H1 (cell line): Measurements from ENCODE around the gene CLDN6. TPM values are rescaled to one million over a fixed set of nuclear protein-coding genes. Genes with fewer than 3 reads are reported as not detected.

Experiments used
- CTCF ChIA-PET: fragments of 300-600 bp; sonication (Branson Sonifier 250); formaldehyde crosslinking; loops from one replicate; lab custom pipeline; 2021; ENCODE audit not compliant: partially characterized antibody; lab: Charles Lee
- POLR2A ChIA-PET: fragments of 300-600 bp; sonication (Branson Sonifier 250); formaldehyde crosslinking; loops from one replicate; lab custom pipeline; 2021; ENCODE audit warnings: inconsistent platforms; ENCODE audit not compliant: partially characterized antibody; lab: Charles Lee
- DNase-seq, 2 experiments: peaks; one replicate each; pipeline versions ENCODE4 v3.0.0 to v3.0.0-alpha.2; 2010 to 2022; ENCODE audit warnings: low spot score in 2 of 2, low read depth in 1 of 2, mixed read lengths in 1 of 2
- FAIRE-seq: peaks from 2 replicates; lab custom pipeline; 2011; peaks lifted over from hg19 to GRCh38; lab: Jason Lieb, UNC
- H2AFZ ChIP-seq: 2 replicates; pipeline ENCODE4 v1.8.1; 2012; ENCODE audit warnings: low read length, inconsistent platforms
- H2AK5ac ChIP-seq: 2 replicates; pipeline ENCODE4 v1.6.1; 2013; ENCODE audit warnings: low read depth, low read length
- H2BK120ac ChIP-seq: replicated peaks from 2 replicates; pipeline ENCODE3; 2013; ENCODE audit warnings: low read depth, low read length, inconsistent platforms
- H2BK12ac ChIP-seq: 2 replicates; pipeline ENCODE4 v1.6.1; 2013; ENCODE audit warnings: low read depth, low read length
- H2BK15ac ChIP-seq: 2 replicates; pipeline ENCODE4 v1.6.1; 2013; ENCODE audit warnings: low read length
- H2BK20ac ChIP-seq: 2 replicates; pipeline ENCODE4 v1.6.1; 2013; ENCODE audit warnings: low read length
- H2BK5ac ChIP-seq: 2 replicates; pipeline ENCODE4 v1.6.1; 2013; ENCODE audit warnings: low read depth, low read length
- H3K14ac ChIP-seq: 2 replicates; pipeline ENCODE4 v1.6.1; 2013; ENCODE audit warnings: inconsistent platforms; ENCODE audit not compliant: insufficient read length
- H3K18ac ChIP-seq: 2 replicates; pipeline ENCODE4 v1.6.1; 2013; ENCODE audit warnings: low read length; ENCODE audit errors: extremely low read depth
- H3K23ac ChIP-seq: 2 replicates; pipeline ENCODE4 v1.6.1; 2013; ENCODE audit warnings: inconsistent platforms; ENCODE audit not compliant: insufficient read length
- H3K23me2 ChIP-seq: 2 replicates; pipeline ENCODE4 v1.6.1; 2013; ENCODE audit warnings: low read depth, low read length
- H3K27ac ChIP-seq: 2 replicates; pipeline ENCODE4 v1.6.1; 2011; ENCODE audit warnings: low read depth, low read length, inconsistent platforms
- H3K27me3 ChIP-seq, 4 experiments: replicated peaks in 1 of 4; 1 replicate in 1 of 4; 2 replicates in 3 of 4; pipeline versions ENCODE4 v1.6.1 to v1.8.1; 2011 to 2013; ENCODE audit warnings: low read length in 3 of 4, mild to moderate bottlenecking in 3 of 4, inconsistent platforms in 2 of 4, mixed read lengths in 2 of 4, moderate library complexity in 1 of 4; ENCODE audit not compliant: control insufficient read depth in 3 of 4, insufficient read depth in 3 of 4; ENCODE audit errors: extremely low read depth in 1 of 4
- H3K36me3 ChIP-seq, 4 experiments: 2 replicates each; pipeline versions ENCODE4 v1.6.1 to v1.8.1; 2011 to 2013; ENCODE audit warnings: mild to moderate bottlenecking in 4 of 4, low read length in 3 of 4, moderate library complexity in 2 of 4, control low read depth in 1 of 4, inconsistent platforms in 1 of 4; ENCODE audit not compliant: insufficient read depth in 4 of 4, control insufficient read depth in 2 of 4
- H3K4ac ChIP-seq: replicated peaks from 2 replicates; pipeline ENCODE3; 2013; ENCODE audit warnings: low read length, low read depth, mixed read lengths, inconsistent platforms; ENCODE audit not compliant: insufficient read length
- H3K4me1 ChIP-seq, 4 experiments: replicated peaks in 1 of 4; 1 replicate in 1 of 4; 2 replicates in 3 of 4; pipeline versions ENCODE4 v1.6.1 to v1.8.1; 2011 to 2013; ENCODE audit warnings: low read length in 3 of 4, inconsistent platforms in 2 of 4, mixed read lengths in 1 of 4; ENCODE audit not compliant: insufficient read depth in 4 of 4, control insufficient read depth in 3 of 4
- H3K4me2 ChIP-seq, 2 experiments: 2 replicates each; pipeline versions ENCODE4 v1.6.1 to v1.8.1; 2011 to 2013; ENCODE audit warnings: low read depth in 2 of 2, low read length in 2 of 2, control low read depth in 1 of 2, inconsistent platforms in 1 of 2, mild to moderate bottlenecking in 1 of 2; ENCODE audit not compliant: insufficient read depth in 1 of 2
- H3K4me3 ChIP-seq, 4 experiments: fragments of 200-600, 300-600 bp in 1 of 4; sonication (generic), shearing (Covaris generic), sonication (Bioruptor Twin) in 1 of 4; 2 replicates each; pipeline versions ENCODE4 v1.5.1 to v1.8.1; 2011 to 2016; ENCODE audit warnings: low read length in 4 of 4, low read depth in 3 of 4, control low read depth in 2 of 4, inconsistent platforms in 2 of 4, mild to moderate bottlenecking in 2 of 4, mixed read lengths in 1 of 4, moderate library complexity in 1 of 4; ENCODE audit not compliant: insufficient read depth in 2 of 4; ENCODE audit errors: extremely low read depth in 1 of 4
- H3K56ac ChIP-seq: replicated peaks from 2 replicates; pipeline ENCODE3; 2013; ENCODE audit warnings: low read depth, mild to moderate bottlenecking, mixed read lengths, low read length, inconsistent platforms; ENCODE audit not compliant: insufficient read length
- H3K79me1 ChIP-seq: 2 replicates; pipeline ENCODE4 v1.6.1; 2013; ENCODE audit warnings: low read depth, low read length, control low read depth
- H3K79me2 ChIP-seq, 2 experiments: 2 replicates each; pipeline versions ENCODE4 v1.6.1 to v1.8.1; 2012 to 2013; ENCODE audit warnings: low read length in 2 of 2, mild to moderate bottlenecking in 2 of 2, inconsistent platforms in 1 of 2; ENCODE audit not compliant: insufficient read depth in 2 of 2, control insufficient read depth in 1 of 2
- H3K9ac ChIP-seq, 4 experiments: replicated peaks in 1 of 4; 1 replicate in 1 of 4; 2 replicates in 3 of 4; pipeline versions ENCODE4 v1.6.1 to v1.8.1; 2011 to 2013; ENCODE audit warnings: low read depth in 3 of 4, low read length in 3 of 4, control low read depth in 2 of 4, mild to moderate bottlenecking in 2 of 4, moderate library complexity in 2 of 4, inconsistent platforms in 1 of 4; ENCODE audit errors: extremely low read depth in 1 of 4
- H3K9me3 ChIP-seq, 2 experiments: 2 replicates each; pipeline versions ENCODE4 v1.6.1 to v1.8.1; 2012 to 2013; ENCODE audit warnings: mild to moderate bottlenecking in 2 of 2, moderate library complexity in 2 of 2, control low read depth in 1 of 2, inconsistent platforms in 1 of 2, low read depth in 1 of 2, low read length in 1 of 2, mixed read lengths in 1 of 2; ENCODE audit not compliant: insufficient read depth in 2 of 2
- H4K20me1 ChIP-seq, 2 experiments: replicated peaks in 1 of 2; 2 replicates each; pipeline versions ENCODE3 to v1.8.1; 2011 to 2013; ENCODE audit warnings: inconsistent platforms in 2 of 2, low read length in 2 of 2, mild to moderate bottlenecking in 1 of 2; ENCODE audit not compliant: insufficient read depth in 2 of 2, control insufficient read depth in 1 of 2
- H4K5ac ChIP-seq: 2 replicates; pipeline ENCODE4 v1.6.1; 2013; ENCODE audit warnings: low read length, low read depth, mixed read lengths, inconsistent platforms; ENCODE audit not compliant: insufficient read length
- H4K8ac ChIP-seq: 2 replicates; pipeline ENCODE4 v1.8.0; 2013; ENCODE audit warnings: mild to moderate bottlenecking, moderate library complexity, low read length, inconsistent platforms; ENCODE audit not compliant: insufficient read depth; ENCODE audit errors: extremely low read depth
- H4K91ac ChIP-seq: replicated peaks from 2 replicates; pipeline ENCODE3; 2013; ENCODE audit warnings: low read length, mixed read lengths, inconsistent platforms; ENCODE audit not compliant: insufficient read length
- BRCA1 ChIP-seq: IDR thresholded peaks from 2 replicates; pipeline ENCODE4 v1.6.1; 2012; ENCODE audit warnings: low read depth, low read length, improper control_type of control experiment
- CTBP2 ChIP-seq: IDR thresholded peaks from 2 replicates; pipeline ENCODE4 v1.7.0; 2011; ENCODE audit warnings: borderline replicate concordance, mild to moderate bottlenecking, moderate library complexity, mixed read lengths, low read length; ENCODE audit not compliant: insufficient read depth, insufficient read length
- FOSL1 ChIP-seq: IDR thresholded peaks from 2 replicates; pipeline ENCODE4 v1.6.1; 2011; ENCODE audit warnings: mild to moderate bottlenecking, low read depth, low read length, moderate library complexity; ENCODE audit not compliant: insufficient read depth
- MAFK ChIP-seq: IDR thresholded peaks from 2 replicates; pipeline ENCODE4 v1.6.1; 2012; ENCODE audit warnings: low read depth, mild to moderate bottlenecking, improper control_type of control experiment, low read length
- POLR2A ChIP-seq, 2 experiments: IDR thresholded peaks; 1 replicate in 1 of 2; 2 replicates in 1 of 2; pipeline ENCODE4 v1.6.1; 2011; ENCODE audit warnings: low read depth in 2 of 2, low read length in 2 of 2, mild to moderate bottlenecking in 2 of 2; ENCODE audit errors: control extremely low read depth in 1 of 2
- POLR2AphosphoS5 ChIP-seq: IDR thresholded peaks from 2 replicates; pipeline ENCODE4 v1.6.1; 2011; ENCODE audit warnings: low read depth, low read length
- POU5F1 ChIP-seq: IDR thresholded peaks from 2 replicates; pipeline ENCODE4 v1.6.1; 2011; ENCODE audit warnings: low read depth, mild to moderate bottlenecking, low read length, moderate library complexity
- RNF2 ChIP-seq: fragments of 200-900, 300-1000 bp; sonication (generic); IDR thresholded peaks from 2 replicates; pipeline ENCODE4 v1.7.1; 2016; ENCODE audit warnings: borderline replicate concordance, low read depth, mild to moderate bottlenecking, antibody characterized with exemption, low read length; ENCODE audit not compliant: poor library complexity, severe bottlenecking; ENCODE audit errors: missing control alignments
- SIX5 ChIP-seq: IDR thresholded peaks from 2 replicates; pipeline ENCODE4 v1.6.1; 2011; ENCODE audit warnings: mild to moderate bottlenecking, low read depth, low read length
- SP1 ChIP-seq: IDR thresholded peaks from 2 replicates; pipeline ENCODE4 v1.6.1; 2011; ENCODE audit warnings: low read depth, low read length
- YY1 ChIP-seq: IDR thresholded peaks from 2 replicates; pipeline ENCODE4 v1.6.1; 2011; ENCODE audit warnings: low read depth, mild to moderate bottlenecking, low read length
- WGBS, 2 experiments: shearing (Covaris generic) in 1 of 2; methylation state at CpG; one replicate each; pipeline versions ENCODE4 v1.1.6 to v1.1.7; 2013 to 2015; ENCODE audit warnings: low lambda C conversion rate in 2 of 2, mixed read lengths in 2 of 2, inconsistent platforms in 1 of 2, low coverage in 1 of 2, missing lambda C conversion rate in 1 of 2; ENCODE audit not compliant: insufficient replicate concordance in 2 of 2, insufficient coverage in 1 of 2, insufficient read length in 1 of 2; ENCODE audit errors: extremely low coverage in 1 of 2, missing lambda C conversion rate in 1 of 2; 5-methylcytosine and 5-hydroxymethylcytosine counted together
- polyA plus RNA-seq, 7 experiments: library from polyadenylated mRNA; depleted of rRNA in 3 of 7; stranded (reverse) in 5 of 7; unstranded in 2 of 7; fragments of >200 nt in 5 of 7; fragments of 200-250 nt in 2 of 7; gene quantifications; 1 replicate in 5 of 7; 2 replicates in 1 of 7; 4 replicates in 1 of 7; pipeline versions ENCODE4 v1.2.1 to v1.2.3, GENCODE V29; 2011 to 2013; ENCODE audit warnings: missing spikeins in 2 of 7, mixed read lengths in 2 of 7
- total RNA-seq: library from RNA; stranded (reverse); fragmentation: NEBNext Ultra II Directional; extraction: Animal tissue kit (Norgen Biotek cat#: 25700); gene quantifications from 2 replicates; pipeline ENCODE4 v1.2.1, GENCODE V29; 2021
- TF ChIP-seq, protein P1 (sequence below): IDR thresholded peaks from 2 replicates; pipeline ENCODE4 v1.6.1; 2012; ENCODE audit warnings: low read length, inconsistent platforms

The CLDN6 gene
- total and polyA plus RNA-seq, 2 of the 8 experiments (the other 6 are each of a cell fraction or from before 2014, with no cell fraction given): 747 to 1,115 TPM

DNA sequence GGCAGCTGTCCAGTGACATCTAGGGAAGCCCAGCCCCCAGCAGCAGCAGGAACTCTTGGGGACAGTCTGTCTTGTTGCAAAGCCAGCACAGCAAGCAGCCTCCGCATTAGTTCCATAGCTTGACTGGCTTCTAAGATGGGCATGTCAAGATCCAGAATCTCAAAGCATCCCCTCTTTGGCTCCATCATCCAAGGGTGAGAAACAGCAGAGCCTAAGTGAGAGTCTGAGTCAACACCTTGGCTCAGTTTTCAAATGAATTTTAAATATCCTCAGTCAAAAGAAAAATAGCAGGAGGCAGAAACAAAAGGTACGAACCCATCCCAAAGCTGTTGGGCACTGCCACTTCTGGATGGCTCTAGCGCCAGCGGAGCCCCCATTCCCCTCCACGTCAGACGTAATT lies 3.0 kb downstream of the CLDN6 start:
- peaks cover 6 to 20% (median 12%) of the 10 kb centered on the region in 4 experiments; a peak in 7 of 8 replicates for H3K36me3 ChIP-seq
- H3K79me1 ChIP-seq: peaks cover 11% of the 10 kb centered on the region; the same call in 1 of the 2 replicates
- no peak overlapping the region for H3K18ac ChIP-seq
- H2BK12ac ChIP-seq: no peak overlapping the region
- no peak overlapping the region for H2AFZ ChIP-seq
- no peaks in the 10 kb centered on the region for H3K9me3 ChIP-seq
- no peak overlapping the region for H3K27ac ChIP-seq
- H3K4me3 ChIP-seq: 0 out of 8 replicates have a peak overlapping the region, but pooled peaks of 1 of the 4 experiments have one; percentile 5
- H3K4me2 ChIP-seq: peak overlapping the region in 1 of 2 experiments; percentile 80; a peak in 1 of 4 replicates
- no peak overlapping the region for H3K4ac ChIP-seq
- H3K4me1 ChIP-seq: peaks cover 12 to 47% (median 41%) of the 10 kb centered on the region in 4 experiments
- H4K5ac ChIP-seq: no peak overlapping the region
- no peak overlapping the region for H3K9ac ChIP-seq
- H3K56ac ChIP-seq: no peak overlapping the region
- peaks cover 16 to 32% of the 10 kb centered on the region in 2 experiments for H4K20me1 ChIP-seq
- H2BK120ac ChIP-seq: no peak overlapping the region
- no peak overlapping the region for H2AK5ac ChIP-seq
- no peak overlapping the region for H3K23ac ChIP-seq
- no peak overlapping the region for H3K14ac ChIP-seq
- no peak overlapping the region for H4K91ac ChIP-seq
- H3K23me2 ChIP-seq: peaks cover 22% of the 10 kb centered on the region
- DNase-seq (no peak), FAIRE-seq (no peak)
- H2BK20ac ChIP-seq: no peak overlapping the region
- H3K27me3 ChIP-seq: no peaks in the 10 kb centered on the region; a peak in 1 of 7 replicates
- H3K79me2 ChIP-seq: peaks cover 11 to 28% of the 10 kb centered on the region in 2 experiments
- H2BK5ac ChIP-seq: no peak overlapping the region
- CTCF ChIA-PET: interaction anchor here (0.8 to 11.3 kb wide), 7 partner anchors 10 to 45 kb away, joined by 3 to 213 read pairs (median 4); no protein-coding TSS in a partner anchor
- POLR2A ChIA-PET: interaction anchor here (0.8 to 35.7 kb wide), 13 partner anchors 2 to 84 kb away, joined by 3 to 1808 read pairs (median 4); partner anchors contain the start of genes BICDL2, CLDN6, CLDN9 and HCFC1R1
- 94% methylated on average over 6 of the region's 6 CpGs; no CpG with 5 or more reads in 1 of the 2 experiments for WGBS, 2 experiments
- no peak overlapping the region for H4K8ac ChIP-seq
- H2BK15ac ChIP-seq: 0 out of 2 replicates have a peak overlapping the region, but pooled peaks have one; percentile 61
- peak in 1 of 2 experiments; percentile 44; a peak in 1 of 3 replicates for TF ChIP-seq POLR2A (IDR thresholded peaks at IDR 0.05; ENCODE audit: control extremely low read depth in 1 of 2, low read depth in 2 of 2, low read length in 2 of 2)
- TF ChIP-seq FOSL1: no peak
- TF ChIP-seq RNF2: no peak
- no peak for TF ChIP-seq POU5F1
- no peak for TF ChIP-seq BRCA1
- TF ChIP-seq SIX5: no peak
- TF ChIP-seq YY1: no peak
- no peak for TF ChIP-seq SP1
- TF ChIP-seq MAFK: no peak
- TF ChIP-seq, protein P1, sequence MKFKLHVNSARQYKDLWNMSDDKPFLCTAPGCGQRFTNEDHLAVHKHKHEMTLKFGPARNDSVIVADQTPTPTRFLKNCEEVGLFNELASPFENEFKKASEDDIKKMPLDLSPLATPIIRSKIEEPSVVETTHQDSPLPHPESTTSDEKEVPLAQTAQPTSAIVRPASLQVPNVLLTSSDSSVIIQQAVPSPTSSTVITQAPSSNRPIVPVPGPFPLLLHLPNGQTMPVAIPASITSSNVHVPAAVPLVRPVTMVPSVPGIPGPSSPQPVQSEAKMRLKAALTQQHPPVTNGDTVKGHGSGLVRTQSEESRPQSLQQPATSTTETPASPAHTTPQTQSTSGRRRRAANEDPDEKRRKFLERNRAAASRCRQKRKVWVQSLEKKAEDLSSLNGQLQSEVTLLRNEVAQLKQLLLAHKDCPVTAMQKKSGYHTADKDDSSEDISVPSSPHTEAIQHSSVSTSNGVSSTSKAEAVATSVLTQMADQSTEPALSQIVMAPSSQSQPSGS: no peak
- TF ChIP-seq CTBP2: no peak
- TF ChIP-seq POLR2AphosphoS5: 0 out of 2 replicates have a peak, but pooled peaks have one; percentile 30
